PC-3 (cell line): ENCODE measurements around the gene MAPK12. TPM values are rescaled to one million over a fixed set of nuclear protein-coding genes. Genes with fewer than 3 reads are reported as not detected.

Source experiments
- ATAC-seq: fragments of 200-7000 bp; cut with Tn5 transposase; 2 replicates; pipeline ENCODE4 v1.9.1; 2020; ENCODE audit warnings: mild to moderate bottlenecking, moderate library complexity
- BruUV-seq: library from RNA; stranded (reverse); fragments of 400-500 nt; replicated peaks from 2 replicates; lab custom pipeline; 2021; lab: Mats Ljungman, UMichigan
- CTCF ChIA-PET: fragments of 300-600 bp; sonication (Branson Sonifier 250); formaldehyde crosslinking; loops from one replicate; lab custom pipeline; 2022; ENCODE audit warnings: antibody characterized with exemption; lab: Charles Lee
- POLR2A ChIA-PET: fragments of 300-600 bp; sonication (Branson Sonifier 250); formaldehyde crosslinking; loops from one replicate; lab custom pipeline; 2022; ENCODE audit warnings: antibody characterized with exemption; ENCODE audit not compliant: unreplicated experiment; lab: Charles Lee
- DNase-seq: peaks from one replicate; pipeline ENCODE4 v3.0.0-alpha.2; 2015
- H2AFZ ChIP-seq: fragments of 300-600 bp; sonication (generic); 2 replicates; pipeline ENCODE4 v1.6.0; 2016; ENCODE audit warnings: antibody characterized with exemption, low read length
- H3F3A ChIP-seq: fragments of 300-600 bp; sonication (generic); one replicate; pipeline ENCODE4 v1.6.0; 2017; ENCODE audit warnings: antibody characterized with exemption, low read length, control low read depth, mild to moderate bottlenecking; ENCODE audit not compliant: unreplicated experiment
- H3K27ac ChIP-seq: fragments of 300-600 bp; sonication (generic); 2 replicates; pipeline ENCODE4 v1.5.1; 2016; ENCODE audit warnings: mild to moderate bottlenecking, low read length
- H3K27me3 ChIP-seq: fragments of 300-600 bp; sonication (generic); 2 replicates; pipeline ENCODE4 v1.6.1; 2016; ENCODE audit warnings: low read length, mixed read lengths
- H3K36me3 ChIP-seq: fragments of 300-600 bp; sonication (generic); 2 replicates; pipeline ENCODE4 v1.6.1; 2016; ENCODE audit warnings: low read depth, mixed run types, low read length, mixed read lengths
- H3K4me1 ChIP-seq: fragments of 300-600 bp; sonication (generic); 2 replicates; pipeline ENCODE4 v1.5.1; 2016; ENCODE audit warnings: low read length; ENCODE audit not compliant: insufficient read depth
- H3K4me2 ChIP-seq: fragments of 300-600 bp; sonication (generic); 2 replicates; pipeline ENCODE4 v1.6.0; 2016; ENCODE audit warnings: low read length
- H3K4me3 ChIP-seq: fragments of 300-600 bp; sonication (generic); 2 replicates; pipeline ENCODE4 v1.5.1; 2016; ENCODE audit warnings: mild to moderate bottlenecking, low read length, mixed read lengths
- H3K79me2 ChIP-seq: fragments of 300-600 bp; sonication (generic); 2 replicates; pipeline ENCODE4 v1.6.1; 2017; ENCODE audit warnings: low read length, mixed read lengths
- H3K9ac ChIP-seq: fragments of 300-600 bp; sonication (generic); 2 replicates; pipeline ENCODE4 v1.6.0; 2016; ENCODE audit warnings: mild to moderate bottlenecking, low read length
- H3K9me2 ChIP-seq: fragments of 300-600 bp; sonication (generic); replicated peaks from 2 replicates; pipeline ENCODE4 v1.6.1; 2016; ENCODE audit warnings: mixed run types, low read length, mixed read lengths
- H3K9me3 ChIP-seq: fragments of 300-600 bp; sonication (generic); 2 replicates; pipeline ENCODE4 v1.6.1; 2016; ENCODE audit warnings: low read length, mixed read lengths
- H4K20me1 ChIP-seq: fragments of 300-600 bp; sonication (generic); 2 replicates; pipeline ENCODE4 v1.6.1; 2016; ENCODE audit warnings: low read length, mixed read lengths
- CTCF ChIP-seq: fragments of 300-600 bp; sonication (generic); conservative IDR thresholded peaks from 2 replicates; pipeline ENCODE4 v1.5.1; 2017; ENCODE audit warnings: antibody characterized with exemption, low read depth, mild to moderate bottlenecking, low read length
- EZH2 ChIP-seq: fragments of 300-600 bp; sonication (generic); IDR thresholded peaks from one replicate; pipeline ENCODE4 v1.6.1; 2017; ENCODE audit warnings: antibody characterized with exemption, mild to moderate bottlenecking, low read length; ENCODE audit not compliant: unreplicated experiment
- EZH2phosphoT487 ChIP-seq: fragments of 300-600 bp; sonication (generic); IDR thresholded peaks from 2 replicates; pipeline ENCODE4 v1.6.1; 2018; ENCODE audit warnings: mild to moderate bottlenecking, antibody characterized with exemption, low read length, borderline replicate concordance
- intact Hi-C: fragments of 100-400 bp; cut with micrococcal nuclease; formaldehyde crosslinking; loops from 2 replicates; pipeline ENCODE4 v1.9.0; 2023
- total RNA-seq: library from RNA; depleted of rRNA; stranded (reverse); fragments of >200 nt; gene quantifications from 2 replicates; pipeline ENCODE4 v1.2.3, GENCODE V29; 2014

Gene MAPK12
- total RNA-seq, 1 experiment from 2014 or later, result 22.4 TPM

DNA sequence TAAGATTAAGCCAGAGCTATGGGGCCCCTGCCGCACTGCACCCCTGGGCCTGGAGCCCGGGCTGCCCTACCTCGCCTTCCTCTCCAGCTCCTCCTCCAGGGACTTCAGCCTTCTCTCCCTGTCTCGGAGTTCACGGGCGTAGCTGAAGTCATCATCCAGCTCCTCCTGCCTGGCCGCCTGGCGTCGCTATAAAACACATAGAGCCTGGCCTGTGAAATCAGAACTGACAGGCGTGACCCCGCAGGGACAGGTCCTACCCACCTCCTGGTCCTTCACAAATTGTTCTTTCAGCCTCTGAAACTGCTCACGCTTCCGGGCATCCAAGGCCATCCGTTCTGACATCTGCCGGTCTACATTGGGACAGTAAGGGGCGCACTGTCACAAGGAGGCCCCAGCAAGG is 37.4 kb downstream of the MAPK12 start:
- ChIA-PET CTCF (no interaction called here), POLR2A (no interaction called here)
- no peak for ATAC-seq
- H3K27me3 ChIP-seq, result no peaks in the 10 kb centered on the region
- no peaks in the 10 kb centered on the region for H3F3A ChIP-seq
- BruUV-seq, result no TSS peak
- no peak for DNase-seq
- intact Hi-C loops, result no loop called here
- H3K9me3 ChIP-seq, result no peaks in the 10 kb centered on the region
- H3K4me2 ChIP-seq, result no peak overlapping the region
- no peaks in the 10 kb centered on the region for H3K4me1 ChIP-seq
- H3K9me2 ChIP-seq, result no peaks in the 10 kb centered on the region
- no peaks in the 10 kb centered on the region for H4K20me1 ChIP-seq
- no peak overlapping the region for H3K27ac ChIP-seq
- H3K4me3 ChIP-seq, result no peak overlapping the region
- no peak overlapping the region for H2AFZ ChIP-seq
- peaks cover 3% of the 10 kb centered on the region; the same call in 1 of the 2 replicates for H3K36me3 ChIP-seq
- H3K9ac ChIP-seq, result no peak overlapping the region
- no peaks in the 10 kb centered on the region for H3K79me2 ChIP-seq
- TF ChIP-seq CTCF, result no peak
- no peak for TF ChIP-seq EZH2phosphoT487
- no peak for TF ChIP-seq EZH2

DNA sequence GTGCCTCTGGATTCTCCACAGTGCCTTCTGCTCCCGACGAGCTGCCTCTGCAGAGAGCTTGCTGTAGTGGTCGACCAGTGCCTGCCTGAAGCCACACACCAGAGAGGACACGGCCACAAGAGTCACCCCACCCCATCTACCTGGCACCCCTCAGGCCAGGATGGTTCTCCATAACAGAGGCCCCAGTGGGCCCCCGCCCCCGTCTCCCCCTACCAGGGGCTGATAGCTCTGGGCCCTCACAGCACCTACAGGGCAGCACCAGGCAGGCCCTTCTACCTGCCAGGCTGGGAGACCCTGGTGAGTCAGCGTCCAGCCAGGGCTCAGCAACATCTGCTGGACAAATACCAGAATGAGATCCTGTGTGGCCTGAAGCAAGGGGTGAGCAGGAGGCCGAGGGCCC is 39.0 kb downstream of the MAPK12 start:
- Histone ChIP-seq H3K9me3 (no peaks in the 10 kb centered on the region), H3K4me1 (no peaks in the 10 kb centered on the region), H3K79me2 (no peaks in the 10 kb centered on the region), H4K20me1 (no peaks in the 10 kb centered on the region), H3K27me3 (no peaks in the 10 kb centered on the region), H2AFZ (no peak overlapping the region), H3K9ac (no peak overlapping the region), H3F3A (no peaks in the 10 kb centered on the region), H3K4me3 (no peak overlapping the region), H3K36me3 (peaks cover 3% of the 10 kb centered on the region; the same call in 1 of the 2 replicates), H3K27ac (no peak overlapping the region), H3K4me2 (no peak overlapping the region), H3K9me2 (no peaks in the 10 kb centered on the region)
- ChIA-PET CTCF (no interaction called here), POLR2A (no interaction called here)
- ATAC-seq (no peak), DNase-seq (no peak)
- no TSS peak for BruUV-seq
- TF ChIP-seq EZH2phosphoT487 (no peak), CTCF (no peak), EZH2 (no peak)
- intact Hi-C loops, result no loop called here

DNA sequence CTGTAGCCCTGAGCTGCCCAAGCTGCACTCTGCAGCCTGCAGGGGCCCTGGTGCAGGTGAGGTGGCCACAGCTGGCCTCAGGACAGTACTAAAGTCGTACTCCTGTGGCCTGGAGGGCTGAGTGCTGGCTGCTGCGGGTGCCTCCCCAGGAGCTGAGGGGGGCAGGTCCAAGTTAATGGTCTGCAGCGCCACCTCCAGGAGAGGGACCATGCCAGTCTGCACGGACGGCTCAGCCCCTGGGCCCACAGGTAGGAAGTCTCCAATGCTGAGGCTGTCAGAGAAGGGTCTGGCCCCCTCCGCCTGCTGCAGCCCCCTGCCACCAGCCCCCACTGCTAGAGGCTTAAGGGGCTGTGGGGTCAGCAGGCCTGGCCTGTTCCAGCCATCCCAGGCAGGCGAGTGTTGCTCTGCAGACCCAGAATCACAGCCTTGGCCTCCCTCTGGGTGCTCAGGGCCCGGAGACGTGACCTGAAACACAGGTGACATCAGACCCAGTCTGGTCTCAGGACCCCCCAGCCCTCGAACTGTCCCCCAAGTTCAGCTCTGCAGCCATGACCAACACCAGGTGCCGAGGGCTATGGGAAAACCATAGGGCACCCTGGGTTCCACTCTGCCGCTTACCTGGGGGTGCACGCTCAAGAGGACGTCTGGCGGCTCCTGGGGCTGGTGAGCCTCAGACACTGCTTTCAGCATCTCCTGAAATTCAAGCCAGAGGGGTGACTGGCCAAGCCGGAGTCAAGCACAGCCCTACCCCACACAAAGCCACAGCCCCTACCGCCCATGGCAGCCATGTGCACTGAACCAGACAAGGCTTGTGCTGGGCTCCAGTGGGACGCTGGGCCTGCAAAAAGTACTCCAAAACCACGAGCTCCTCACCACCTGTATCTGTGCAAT is 39.8 kb downstream of the MAPK12 start:
- no peak for DNase-seq
- Histone ChIP-seq H3K27ac (no peak overlapping the region), H3K9ac (no peak overlapping the region), H3K4me2 (no peak overlapping the region), H3K9me3 (no peaks in the 10 kb centered on the region), H2AFZ (no peak overlapping the region), H3K9me2 (no peaks in the 10 kb centered on the region), H3K4me1 (no peaks in the 10 kb centered on the region), H3K27me3 (no peaks in the 10 kb centered on the region), H3K36me3 (peaks cover 3% of the 10 kb centered on the region; the same call in 1 of the 2 replicates), H4K20me1 (no peaks in the 10 kb centered on the region), H3K4me3 (no peak overlapping the region), H3K79me2 (no peaks in the 10 kb centered on the region), H3F3A (no peaks in the 10 kb centered on the region)
- BruUV-seq, result no TSS peak
- intact Hi-C loops, result no loop called here
- POLR2A ChIA-PET, result no interaction called here
- no peak for TF ChIP-seq EZH2phosphoT487
- no peak for TF ChIP-seq EZH2
- no peak for TF ChIP-seq CTCF
- ATAC-seq, result no peak
- CTCF ChIA-PET, result no interaction called here
